Measurements from ENCODE around the gene FAIM.

Gene FAIM

GRCh38 chr3:138642927-138643253 is 34.3 kb downstream of the FAIM start:
- no peak overlapping the region for H3K27ac ChIP-seq
- no peak overlapping the region for H2AFZ ChIP-seq (ENCODE audit: low read depth)
- no peaks in the 10 kb centered on the region for H3K79me2 ChIP-seq (ENCODE audit: insufficient read depth, low read depth)
- H3K9ac ChIP-seq: no peak overlapping the region
- no peaks in the 10 kb centered on the region for H3K27me3 ChIP-seq (ENCODE audit: insufficient read depth, low read depth)
- TF ChIP-seq, protein P1, sequence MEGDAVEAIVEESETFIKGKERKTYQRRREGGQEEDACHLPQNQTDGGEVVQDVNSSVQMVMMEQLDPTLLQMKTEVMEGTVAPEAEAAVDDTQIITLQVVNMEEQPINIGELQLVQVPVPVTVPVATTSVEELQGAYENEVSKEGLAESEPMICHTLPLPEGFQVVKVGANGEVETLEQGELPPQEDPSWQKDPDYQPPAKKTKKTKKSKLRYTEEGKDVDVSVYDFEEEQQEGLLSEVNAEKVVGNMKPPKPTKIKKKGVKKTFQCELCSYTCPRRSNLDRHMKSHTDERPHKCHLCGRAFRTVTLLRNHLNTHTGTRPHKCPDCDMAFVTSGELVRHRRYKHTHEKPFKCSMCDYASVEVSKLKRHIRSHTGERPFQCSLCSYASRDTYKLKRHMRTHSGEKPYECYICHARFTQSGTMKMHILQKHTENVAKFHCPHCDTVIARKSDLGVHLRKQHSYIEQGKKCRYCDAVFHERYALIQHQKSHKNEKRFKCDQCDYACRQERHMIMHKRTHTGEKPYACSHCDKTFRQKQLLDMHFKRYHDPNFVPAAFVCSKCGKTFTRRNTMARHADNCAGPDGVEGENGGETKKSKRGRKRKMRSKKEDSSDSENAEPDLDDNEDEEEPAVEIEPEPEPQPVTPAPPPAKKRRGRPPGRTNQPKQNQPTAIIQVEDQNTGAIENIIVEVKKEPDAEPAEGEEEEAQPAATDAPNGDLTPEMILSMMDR (conservative IDR thresholded peaks at IDR 0.05; ENCODE audit: low read depth, low read length): no peak
- H3K4me2 ChIP-seq: no peak overlapping the region
- no peaks in the 10 kb centered on the region for H4K20me1 ChIP-seq (ENCODE audit: insufficient read depth)
- H3K36me3 ChIP-seq (ENCODE audit: insufficient read depth): no peaks in the 10 kb centered on the region
- H3K4me3 ChIP-seq (IDR thresholded peaks at IDR 0.05; ENCODE audit: insufficient read depth, low read depth, low read length): no peak overlapping the region
- H3K4me1 ChIP-seq (ENCODE audit: low read depth, poor library complexity, severe bottlenecking): no peaks in the 10 kb centered on the region

DNA sequence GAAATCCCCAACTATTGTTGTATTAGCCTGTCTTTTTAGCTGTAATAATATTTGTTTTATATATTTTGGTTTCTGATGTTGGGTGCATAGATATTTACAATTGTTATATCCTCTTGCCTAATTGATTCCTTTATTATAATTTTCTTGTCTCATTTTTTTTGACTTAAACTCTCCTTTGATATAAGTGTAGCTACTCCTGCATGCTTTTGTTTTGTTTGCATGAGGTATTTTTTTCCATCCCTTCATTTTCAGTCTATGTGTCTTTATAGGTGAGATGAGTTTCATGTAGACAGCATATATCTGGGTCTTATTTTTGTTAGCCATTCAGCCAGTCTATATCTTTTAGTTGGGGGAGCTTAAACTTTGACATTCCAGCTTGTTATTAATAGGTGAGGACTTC is 37.4 kb downstream of the FAIM start:
- Histone ChIP-seq H3K9ac (no peak overlapping the region), H3K27me3 (ENCODE audit: insufficient read depth, low read depth) (no peaks in the 10 kb centered on the region), H4K20me1 (ENCODE audit: insufficient read depth) (no peaks in the 10 kb centered on the region), H3K36me3 (ENCODE audit: insufficient read depth) (no peaks in the 10 kb centered on the region), H2AFZ (ENCODE audit: low read depth) (no peak overlapping the region), H3K4me3 (IDR thresholded peaks at IDR 0.05; ENCODE audit: insufficient read depth, low read depth, low read length) (no peak overlapping the region), H3K4me1 (ENCODE audit: low read depth, poor library complexity, severe bottlenecking) (no peaks in the 10 kb centered on the region), H3K79me2 (ENCODE audit: insufficient read depth, low read depth) (no peaks in the 10 kb centered on the region), H3K4me2 (no peak overlapping the region), H3K27ac (no peak overlapping the region)
- TF ChIP-seq, protein P1 (conservative IDR thresholded peaks at IDR 0.05; ENCODE audit: low read depth, low read length): no peak

GRCh38 chr3:138646513-138646912 is 37.9 kb downstream of the FAIM start:
- H4K20me1 ChIP-seq (ENCODE audit: insufficient read depth): no peaks in the 10 kb centered on the region
- no peak overlapping the region for H3K4me3 ChIP-seq (IDR thresholded peaks at IDR 0.05; ENCODE audit: insufficient read depth, low read depth, low read length)
- TF ChIP-seq, protein P1 (conservative IDR thresholded peaks at IDR 0.05; ENCODE audit: low read depth, low read length): no peak
- no peaks in the 10 kb centered on the region for H3K36me3 ChIP-seq (ENCODE audit: insufficient read depth)
- no peaks in the 10 kb centered on the region for H3K4me1 ChIP-seq (ENCODE audit: low read depth, poor library complexity, severe bottlenecking)
- H3K79me2 ChIP-seq (ENCODE audit: insufficient read depth, low read depth): no peaks in the 10 kb centered on the region
- no peaks in the 10 kb centered on the region for H3K27me3 ChIP-seq (ENCODE audit: insufficient read depth, low read depth)
- H3K27ac ChIP-seq: no peak overlapping the region
- H3K9ac ChIP-seq: no peak overlapping the region
- no peak overlapping the region for H3K4me2 ChIP-seq
- H2AFZ ChIP-seq (ENCODE audit: low read depth): no peak overlapping the region

DNA sequence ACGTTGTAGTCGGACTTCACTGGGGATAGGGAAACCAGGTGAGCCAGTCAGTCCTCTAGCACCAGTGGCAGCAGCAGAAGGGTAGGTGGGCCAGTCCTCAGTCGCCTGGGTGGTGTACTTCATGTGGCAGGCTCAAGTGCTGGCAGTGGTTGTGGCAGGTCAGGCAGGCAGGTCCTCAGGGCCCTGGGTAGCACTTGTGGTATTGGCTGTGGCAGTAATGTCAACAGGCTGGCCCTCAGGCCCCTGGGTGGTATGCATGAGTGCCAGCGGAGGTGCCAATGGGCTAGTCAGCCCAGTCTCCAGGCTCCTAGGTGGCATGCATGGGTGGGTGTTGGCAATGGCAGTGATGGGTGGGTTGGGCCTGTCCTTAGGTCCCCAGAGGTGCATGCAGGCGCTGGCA is 40.6 kb downstream of the FAIM start:
- Histone ChIP-seq H3K79me2 (ENCODE audit: insufficient read depth, low read depth) (no peaks in the 10 kb centered on the region), H3K27ac (no peak overlapping the region), H3K36me3 (ENCODE audit: insufficient read depth) (no peaks in the 10 kb centered on the region), H3K4me2 (no peak overlapping the region), H3K4me1 (ENCODE audit: low read depth, poor library complexity, severe bottlenecking) (no peaks in the 10 kb centered on the region), H3K9ac (no peak overlapping the region), H2AFZ (ENCODE audit: low read depth) (no peak overlapping the region), H3K27me3 (ENCODE audit: insufficient read depth, low read depth) (no peaks in the 10 kb centered on the region), H3K4me3 (IDR thresholded peaks at IDR 0.05; ENCODE audit: insufficient read depth, low read depth, low read length) (no peak overlapping the region), H4K20me1 (ENCODE audit: insufficient read depth) (no peaks in the 10 kb centered on the region)
- TF ChIP-seq, protein P1 (conservative IDR thresholded peaks at IDR 0.05; ENCODE audit: low read depth, low read length): no peak

DNA sequence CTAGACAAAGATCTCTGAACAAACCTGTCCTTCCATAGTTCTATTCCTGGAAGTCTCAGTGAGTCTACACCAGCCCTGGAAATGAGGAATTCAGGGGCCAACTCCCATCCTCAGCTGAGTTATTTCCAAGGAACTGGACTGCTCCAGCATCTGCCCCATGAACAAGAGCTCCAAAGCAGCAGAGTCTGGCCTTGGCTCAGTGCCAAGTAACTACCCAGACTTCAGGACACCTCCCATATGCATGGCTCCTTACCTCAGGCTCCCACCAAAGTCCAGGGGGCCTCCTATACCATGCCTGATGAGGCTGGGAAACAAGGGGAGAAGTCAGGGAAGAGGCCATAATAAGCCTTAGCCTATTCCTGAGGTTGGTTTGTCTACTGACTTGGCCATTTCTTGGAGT is 45.0 kb downstream of the FAIM start:
- no peak overlapping the region for H3K4me3 ChIP-seq (IDR thresholded peaks at IDR 0.05; ENCODE audit: insufficient read depth, low read depth, low read length)
- H3K4me1 ChIP-seq (ENCODE audit: low read depth, poor library complexity, severe bottlenecking): no peaks in the 10 kb centered on the region
- no peak overlapping the region for H3K9ac ChIP-seq
- H3K27ac ChIP-seq: no peak overlapping the region
- no peaks in the 10 kb centered on the region for H3K79me2 ChIP-seq (ENCODE audit: insufficient read depth, low read depth)
- no peak overlapping the region for H2AFZ ChIP-seq (ENCODE audit: low read depth)
- H3K4me2 ChIP-seq: no peak overlapping the region
- H3K36me3 ChIP-seq (ENCODE audit: insufficient read depth): peaks cover 5% of the 10 kb centered on the region; the same call in 1 of the 2 replicates
- no peaks in the 10 kb centered on the region for H4K20me1 ChIP-seq (ENCODE audit: insufficient read depth)
- TF ChIP-seq, protein P1 (conservative IDR thresholded peaks at IDR 0.05; ENCODE audit: low read depth, low read length): no peak
- no peaks in the 10 kb centered on the region for H3K27me3 ChIP-seq (ENCODE audit: insufficient read depth, low read depth)
